ENCODE data around the gene ABHD12. TPM values are rescaled to one million over a fixed set of nuclear protein-coding genes. Genes with fewer than 3 reads are reported as not detected.

The ABHD12 gene
- total and polyA plus RNA-seq, 10 of the 15 experiments (the other 5 are each of a cell fraction or from before 2014, with no cell fraction given) = 1.5 to 61.8 (median 26.7) TPM

- TF ChIP-seq ESRRA (IDR thresholded peaks at IDR 0.05; ENCODE audit: low read length) (no peak), HDGF (IDR thresholded peaks at IDR 0.05) (no peak), ZZZ3 (IDR thresholded peaks at IDR 0.05; ENCODE audit: control insufficient read depth, insufficient read length, low read depth) (no peak), NFXL1 (IDR thresholded peaks at IDR 0.05; ENCODE audit: borderline replicate concordance) (no peak)
These were observed 112.6 kb downstream of the ABHD12 start (continued) for GRCh38 chr20:25277941-25278521.

GRCh38 chr20:25277051-25277801, 113.4 kb downstream of the ABHD12 start:
- in situ Hi-C loops (cut with MboI) (no loop called here), intact Hi-C loops (cut with micrococcal nuclease; ENCODE audit: unreplicated experiment) (no loop called here)
- Histone ChIP-seq H2AFZ (ENCODE audit: control insufficient read depth, low read depth, low read length) (no peak overlapping the region), H3K27ac (ENCODE audit: control insufficient read depth, insufficient read depth) (no peak overlapping the region), H3K79me2 (ENCODE audit: control insufficient read depth, insufficient read depth, low read length) (no peaks in the 10 kb centered on the region), H3K4me1 (ENCODE audit: control insufficient read depth, insufficient read depth, low read length) (peaks cover 20% of the 10 kb centered on the region), H3K9me3 (replicated peaks; ENCODE audit: control insufficient read depth, insufficient read depth, low read length) (no peaks in the 10 kb centered on the region), H3K9ac (ENCODE audit: control insufficient read depth, insufficient read depth, low read length) (no peak overlapping the region), H3K27me3 (replicated peaks in 1 of 2; ENCODE audit: control insufficient read depth in 2 of 2, insufficient read depth in 2 of 2, low read length in 1 of 2) (no peaks in the 10 kb centered on the region), H4K20me1 (ENCODE audit: control insufficient read depth, insufficient read depth) (no peaks in the 10 kb centered on the region), H3K4me2 (ENCODE audit: control insufficient read depth, insufficient read depth) (no peak overlapping the region), H3K36me3 (ENCODE audit: control insufficient read depth in 2 of 2, insufficient read depth in 2 of 2, low read length in 1 of 2) (peaks cover 6 to 37% of the 10 kb centered on the region in 2 experiments; a peak in 3 of 4 replicates), H3K4me3 (no peak overlapping the region)
- RAD21 ChIA-PET (ENCODE audit: unreplicated experiment) = no interaction called here
- CTCF ChIA-PET = no interaction called here
- FAIRE-seq (no peak), DNase-seq (ENCODE audit: low read depth, low spot score) (no peak), ATAC-seq (no peak)
- WGBS (ENCODE audit: insufficient coverage, insufficient replicate concordance, low lambda C conversion rate, missing lambda C conversion rate) = 94% methylated on average over 24 of the region's 24 CpGs
- POLR2A ChIA-PET = no interaction called here
- BruUV-seq (replicated peaks) = no TSS peak
- SMC1A ChIA-PET (ENCODE audit: uncharacterized antibody, unreplicated experiment) = no interaction called here
- TF ChIP-seq PKNOX1 (IDR thresholded peaks at IDR 0.05) = no peak
- no peak for TF ChIP-seq CTCF (IDR thresholded peaks at IDR 0.05 in 2 of 3, conservative IDR thresholded peaks at IDR 0.05 in 1 of 3; ENCODE audit: control insufficient read depth in 2 of 3, extremely low read depth in 1 of 3, insufficient read depth in 1 of 3, low read depth in 3 of 3, low read length in 3 of 3)
- no peak for TF ChIP-seq PAX8 (IDR thresholded peaks at IDR 0.05)
- no peak for TF ChIP-seq E4F1 (IDR thresholded peaks at IDR 0.05; ENCODE audit: borderline replicate concordance, partially characterized antibody)
- TF ChIP-seq JUND (IDR thresholded peaks at IDR 0.05; ENCODE audit: low read depth, low read length) = no peak
- no peak for TF ChIP-seq CBX5 (IDR thresholded peaks at IDR 0.05; ENCODE audit: low read depth)
- no peak for TF ChIP-seq MTA2 (IDR thresholded peaks at IDR 0.05; ENCODE audit: low read depth)
- no peak for TF ChIP-seq BACH1 (IDR thresholded peaks at IDR 0.05; ENCODE audit: borderline replicate concordance)
- TF ChIP-seq REST (IDR thresholded peaks at IDR 0.05; ENCODE audit: low read depth, low read length) = no peak
